Effector memory CD4-positive, alpha-beta T cell (primary cell): ENCODE data around the gene GDF7.

Experiments
- DNase-seq, 3 donors: peaks; one replicate each; pipeline ENCODE4 v3.0.0-alpha.2; 2020
- H3K27ac ChIP-seq: 2 replicates; pipeline ENCODE4 v1.7.0; 2013; ENCODE audit warnings: mild to moderate bottlenecking, low read length, moderate library complexity; ENCODE audit not compliant: insufficient read depth, poor library complexity, severe bottlenecking
- H3K27me3 ChIP-seq: replicated peaks from 2 replicates; pipeline ENCODE4 v1.7.0; 2013; ENCODE audit warnings: mild to moderate bottlenecking, low read length; ENCODE audit not compliant: insufficient read depth, control insufficient read depth, poor library complexity, severe bottlenecking
- H3K36me3 ChIP-seq: 2 replicates; pipeline ENCODE4 v1.7.0; 2013; ENCODE audit warnings: mild to moderate bottlenecking, low read length, moderate library complexity; ENCODE audit not compliant: control insufficient read depth, insufficient read depth
- H3K4me1 ChIP-seq: 2 replicates; pipeline ENCODE4 v1.7.0; 2013; ENCODE audit warnings: low read length, mild to moderate bottlenecking; ENCODE audit not compliant: control insufficient read depth, insufficient read depth, poor library complexity, severe bottlenecking
- H3K4me3 ChIP-seq: 2 replicates; pipeline ENCODE4 v1.7.0; 2013; ENCODE audit warnings: low read length, low read depth, mild to moderate bottlenecking; ENCODE audit not compliant: insufficient read depth, poor library complexity, severe bottlenecking
- H3K9me3 ChIP-seq: 2 replicates; pipeline ENCODE4 v1.7.0; 2013; ENCODE audit warnings: mild to moderate bottlenecking, low read length, moderate library complexity; ENCODE audit not compliant: control insufficient read depth
- total RNA-seq, 3 donors: gene quantifications; one replicate each; lab custom pipeline; 2026; lab: John Stamatoyannopoulos, UW

The GDF7 gene
- total RNA-seq, result 0.35 to 1.7 (median 0.97) reads per million in 3 donors

- Histone ChIP-seq H3K27ac (no peak within 1 kb of the TSS), H3K4me1 (peaks cover 28% of the 10 kb centered on the region), H3K9me3 (no peaks in the 10 kb centered on the region), H3K4me3 (peak within 1 kb of the TSS; percentile 58), H3K36me3 (no peaks in the 10 kb centered on the region), H3K27me3 (peaks cover 71% of the 10 kb centered on the region)
- DNase-seq, result peak in 1 of 3 donors; percentile 6
Measured at GRCh38 chr2:20666304-20667150, at the start of gene GDF7. Gene GDF7, plus strand, starts transcription at chr2:20667144. Its CDS starts 96 bp downstream, at chr2:20667240.

- H3K27me3 ChIP-seq, result no peaks in the 10 kb centered on the region
- H3K4me1 ChIP-seq, result no peaks in the 10 kb centered on the region
- no peak overlapping the region for H3K27ac ChIP-seq
- H3K36me3 ChIP-seq, result peaks cover 33% of the 10 kb centered on the region
- H3K4me3 ChIP-seq, result no peak overlapping the region
- DNase-seq, result no peak
- H3K9me3 ChIP-seq, result no peaks in the 10 kb centered on the region
Measured at GRCh38 chr2:20617892-20618467, 49.0 kb upstream of the GDF7 start.

GRCh38 chr2:20618468-20618885, 48.5 kb upstream of the GDF7 start:
- H3K4me3 ChIP-seq, result no peak overlapping the region
- no peaks in the 10 kb centered on the region for H3K27me3 ChIP-seq
- H3K4me1 ChIP-seq, result no peaks in the 10 kb centered on the region
- DNase-seq, result no peak
- no peak overlapping the region for H3K27ac ChIP-seq
- peaks cover 38% of the 10 kb centered on the region for H3K36me3 ChIP-seq
- H3K9me3 ChIP-seq, result no peaks in the 10 kb centered on the region

- no peak for DNase-seq
- Histone ChIP-seq H3K4me3 (no peak overlapping the region), H3K36me3 (peaks cover 42% of the 10 kb centered on the region), H3K27me3 (no peaks in the 10 kb centered on the region), H3K9me3 (no peaks in the 10 kb centered on the region), H3K27ac (no peak overlapping the region), H3K4me1 (no peaks in the 10 kb centered on the region)
Measured at GRCh38 chr2:20618886-20619521, 47.9 kb upstream of the GDF7 start.

GRCh38 chr2:20619624-20620024, 47.3 kb upstream of the GDF7 start:
- no peak for DNase-seq
- H3K36me3 ChIP-seq, result peaks cover 49% of the 10 kb centered on the region
- no peaks in the 10 kb centered on the region for H3K27me3 ChIP-seq
- no peaks in the 10 kb centered on the region for H3K9me3 ChIP-seq
- H3K27ac ChIP-seq, result no peak overlapping the region
- H3K4me3 ChIP-seq, result no peak overlapping the region
- no peaks in the 10 kb centered on the region for H3K4me1 ChIP-seq

GRCh38 chr2:20620271-20620681, 46.7 kb upstream of the GDF7 start:
- H3K4me1 ChIP-seq, result no peaks in the 10 kb centered on the region
- H3K27me3 ChIP-seq, result no peaks in the 10 kb centered on the region
- H3K27ac ChIP-seq, result no peak overlapping the region
- H3K4me3 ChIP-seq, result no peak overlapping the region
- no peaks in the 10 kb centered on the region for H3K9me3 ChIP-seq
- peaks cover 53% of the 10 kb centered on the region for H3K36me3 ChIP-seq
- DNase-seq, result no peak

- H3K36me3 ChIP-seq, result peaks cover 53% of the 10 kb centered on the region
- no peaks in the 10 kb centered on the region for H3K27me3 ChIP-seq
- no peak overlapping the region for H3K27ac ChIP-seq
- no peaks in the 10 kb centered on the region for H3K9me3 ChIP-seq
- no peak overlapping the region for H3K4me3 ChIP-seq
- no peak for DNase-seq
- H3K4me1 ChIP-seq, result no peaks in the 10 kb centered on the region
Measured at GRCh38 chr2:20620696-20621365, 46.1 kb upstream of the GDF7 start.

- H3K4me1 ChIP-seq, result no peaks in the 10 kb centered on the region
- no peak for DNase-seq
- H3K4me3 ChIP-seq, result no peak overlapping the region
- no peaks in the 10 kb centered on the region for H3K27me3 ChIP-seq
- peaks cover 53% of the 10 kb centered on the region for H3K36me3 ChIP-seq
- no peak overlapping the region for H3K27ac ChIP-seq
- H3K9me3 ChIP-seq, result no peaks in the 10 kb centered on the region
Measured at GRCh38 chr2:20621366-20622295, 45.3 kb upstream of the GDF7 start.

- Histone ChIP-seq H3K4me1 (no peaks in the 10 kb centered on the region), H3K27me3 (no peaks in the 10 kb centered on the region), H3K4me3 (no peak overlapping the region), H3K27ac (no peak overlapping the region), H3K36me3 (peaks cover 53% of the 10 kb centered on the region), H3K9me3 (no peaks in the 10 kb centered on the region)
- no peak for DNase-seq
Measured at GRCh38 chr2:20622296-20622686, 44.7 kb upstream of the GDF7 start.
